Erythroblast (primary cell): ENCODE data around the gene RAB3A.
A peak's percentile ranks its signal among the peaks of the same experiment; 100 is the strongest.
"Not testable (repeated sequence)": the region's sequence is repeated elsewhere in the genome, so short reads cannot be mapped to it uniquely, and the experiment has no call there.

Experiments
- DNase-seq, 2 experiments: peaks; one replicate each; lab custom pipeline; 2025; lab: John Stamatoyannopoulos, UW
- GATA1 ChIP-seq: IDR thresholded peaks from 2 replicates; pipeline ENCODE4 v1.6.1; 2011; ENCODE audit warnings: low read depth, mild to moderate bottlenecking, control low read depth, low read length, moderate library complexity
- POLR2A ChIP-seq: IDR thresholded peaks from 2 replicates; pipeline ENCODE4 v1.6.1; 2011; ENCODE audit warnings: mild to moderate bottlenecking, low read length

The RAB3A gene

DNA sequence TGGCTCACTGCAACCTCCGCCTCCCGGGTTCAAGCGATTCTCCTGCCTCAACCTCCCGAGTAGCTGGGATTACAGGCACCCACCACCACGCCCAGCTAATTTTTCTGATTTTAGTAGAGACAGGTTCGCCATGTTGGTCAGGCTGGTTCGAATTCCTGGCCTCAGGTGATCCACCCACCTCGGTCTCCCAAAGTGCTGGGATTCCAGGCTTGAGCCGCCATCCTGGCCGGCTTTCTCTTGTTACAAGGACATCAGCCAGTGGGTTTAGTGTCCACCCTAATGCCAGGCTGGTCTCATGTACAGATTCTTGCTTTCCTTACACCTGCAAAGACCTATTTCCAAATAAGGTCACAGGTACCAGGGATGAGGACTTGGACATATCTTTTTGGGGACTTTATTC lies 44.0 kb downstream of the RAB3A start:
- DNase-seq: no peak
- TF ChIP-seq POLR2A (no peak), GATA1 (no peak)

DNA sequence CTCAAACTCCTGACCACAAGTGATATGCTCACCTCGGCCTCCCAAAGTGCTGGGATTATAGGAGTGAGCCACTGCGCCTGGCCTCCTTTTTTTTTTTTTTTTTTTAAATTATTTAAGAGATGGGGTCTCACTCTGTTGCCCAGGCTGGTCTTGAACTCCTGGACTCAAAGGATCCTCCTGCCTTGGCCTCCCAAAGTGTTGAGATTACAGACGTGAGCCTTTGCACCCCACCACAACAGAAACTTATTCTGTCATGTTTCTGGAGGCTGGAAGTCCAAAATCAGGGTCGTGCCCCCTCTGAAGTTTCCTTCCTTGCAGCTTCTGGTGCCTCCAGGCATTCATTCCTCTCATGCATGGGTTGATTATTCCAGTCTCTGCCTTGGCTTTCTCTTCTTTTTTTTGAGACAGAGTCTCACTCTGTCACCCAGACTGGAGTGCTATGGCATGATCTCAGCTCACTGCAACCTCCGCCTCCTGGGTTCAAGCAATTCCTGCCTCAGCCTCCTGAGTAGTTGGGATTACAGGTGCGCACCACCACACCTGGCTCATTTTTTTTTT lies 44.7 kb downstream of the RAB3A start:
- not testable (repeated sequence) for DNase-seq

DNA sequence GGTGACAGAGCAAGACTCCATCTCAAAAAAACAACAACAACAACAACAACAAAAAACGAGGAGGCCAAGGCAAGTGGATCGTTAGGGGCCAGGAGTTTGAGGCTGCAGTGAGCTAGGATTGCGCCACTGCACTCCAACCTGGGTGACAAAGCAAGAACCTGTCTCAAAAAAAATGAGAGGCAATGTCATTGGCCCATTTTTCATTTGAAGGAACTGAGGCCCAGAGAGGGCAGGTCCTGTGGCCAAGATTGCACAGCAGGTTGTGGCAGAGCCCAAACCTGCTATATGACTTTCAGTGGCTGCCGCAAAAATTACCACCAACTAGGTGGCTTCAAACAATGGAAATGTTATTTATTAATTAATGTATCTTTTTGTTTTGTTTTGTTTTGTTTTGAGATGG lies 45.4 kb downstream of the RAB3A start:
- DNase-seq: peak in 1 of 2 experiments; percentile 58

DNA sequence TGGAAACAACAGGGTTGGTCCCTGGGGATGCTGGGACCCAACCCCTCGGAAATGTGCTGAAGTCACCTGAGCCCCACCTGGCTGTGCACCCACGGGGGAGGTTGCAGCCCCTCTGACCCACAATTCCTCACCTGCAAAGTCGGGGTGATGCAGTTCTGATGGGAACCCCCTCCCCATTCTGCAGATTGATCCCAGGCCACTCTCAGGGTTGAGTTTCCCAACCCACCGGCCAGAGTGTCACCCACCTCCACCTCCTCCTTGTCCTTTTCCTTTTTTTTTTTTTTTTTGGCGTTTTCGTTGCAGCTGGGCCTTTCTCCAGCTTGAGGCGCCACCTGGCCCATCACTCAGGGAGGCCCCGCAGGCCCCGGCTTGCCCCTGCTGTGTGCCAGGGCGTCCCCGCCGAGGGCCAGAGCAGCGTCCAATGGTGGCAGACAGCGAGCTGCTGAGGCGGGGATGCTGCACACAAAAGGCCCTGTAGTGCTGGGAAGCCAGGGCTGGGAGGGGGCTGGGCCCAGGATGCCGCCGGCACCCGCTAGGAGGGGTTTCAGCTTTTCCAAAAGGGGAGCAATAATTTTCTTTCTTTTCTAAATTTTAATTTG lies 46.3 kb downstream of the RAB3A start:
- no peak for DNase-seq
- TF ChIP-seq POLR2A (no peak), GATA1 (no peak)

More for the DNA sequence above, 45.4 kb downstream of the RAB3A start:
- TF ChIP-seq GATA1: no peak
- TF ChIP-seq POLR2A: no peak

DNA sequence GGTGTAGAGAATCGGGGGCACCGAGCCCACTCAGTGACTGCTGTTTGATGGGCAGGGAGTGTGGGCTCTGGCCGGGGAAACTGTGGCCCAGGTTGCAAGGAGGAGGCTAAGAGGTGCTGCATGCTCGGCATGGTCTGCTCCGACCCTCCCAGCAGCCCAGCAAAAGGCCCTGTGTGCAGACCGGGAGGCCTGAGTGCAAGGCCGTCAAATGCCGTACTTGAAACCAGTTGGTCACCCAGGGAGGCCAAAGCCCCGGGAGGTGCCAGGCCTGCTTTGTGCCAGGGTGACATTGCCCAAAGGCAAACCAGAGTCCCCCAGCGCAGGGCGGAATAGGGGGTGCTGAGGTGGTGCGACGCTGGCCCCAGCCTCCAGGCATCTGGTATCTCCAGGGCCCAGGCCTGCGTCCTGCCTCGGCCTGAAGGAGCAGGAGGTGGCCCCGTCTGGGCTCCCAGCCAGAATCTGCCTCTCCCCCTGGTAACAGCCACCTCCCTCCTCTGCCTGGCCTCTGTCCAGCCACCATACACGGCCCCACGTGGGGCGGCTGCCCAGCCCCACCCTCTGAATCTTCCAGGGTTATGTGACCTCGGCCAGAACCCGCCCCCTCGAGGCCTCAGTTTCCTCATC lies 46.9 kb downstream of the RAB3A start:
- TF ChIP-seq GATA1 (peak; percentile 48), POLR2A (peak; percentile 73)
- peak; percentile 99 for DNase-seq

DNA sequence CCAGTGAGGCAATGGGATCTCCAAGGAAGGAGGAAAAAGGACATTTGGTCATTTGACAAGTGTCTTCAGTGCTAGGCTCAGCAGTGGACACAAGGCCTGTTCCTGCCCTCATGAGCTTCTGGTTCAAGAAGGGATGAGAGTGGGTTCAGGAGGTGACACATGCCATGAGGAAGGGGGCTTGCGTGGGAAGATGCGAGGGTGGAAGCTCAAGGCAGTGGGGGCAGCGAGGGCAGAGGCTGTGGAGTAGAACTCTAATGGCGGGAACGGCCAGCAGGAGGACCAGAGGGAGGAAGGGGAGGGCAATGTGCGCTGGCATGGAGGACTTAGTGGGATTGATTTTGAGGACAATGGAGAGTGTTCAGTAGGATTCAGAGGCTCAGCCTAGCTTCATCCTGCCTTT lies 47.6 kb downstream of the RAB3A start:
- TF ChIP-seq POLR2A: no peak
- DNase-seq: no peak

DNA sequence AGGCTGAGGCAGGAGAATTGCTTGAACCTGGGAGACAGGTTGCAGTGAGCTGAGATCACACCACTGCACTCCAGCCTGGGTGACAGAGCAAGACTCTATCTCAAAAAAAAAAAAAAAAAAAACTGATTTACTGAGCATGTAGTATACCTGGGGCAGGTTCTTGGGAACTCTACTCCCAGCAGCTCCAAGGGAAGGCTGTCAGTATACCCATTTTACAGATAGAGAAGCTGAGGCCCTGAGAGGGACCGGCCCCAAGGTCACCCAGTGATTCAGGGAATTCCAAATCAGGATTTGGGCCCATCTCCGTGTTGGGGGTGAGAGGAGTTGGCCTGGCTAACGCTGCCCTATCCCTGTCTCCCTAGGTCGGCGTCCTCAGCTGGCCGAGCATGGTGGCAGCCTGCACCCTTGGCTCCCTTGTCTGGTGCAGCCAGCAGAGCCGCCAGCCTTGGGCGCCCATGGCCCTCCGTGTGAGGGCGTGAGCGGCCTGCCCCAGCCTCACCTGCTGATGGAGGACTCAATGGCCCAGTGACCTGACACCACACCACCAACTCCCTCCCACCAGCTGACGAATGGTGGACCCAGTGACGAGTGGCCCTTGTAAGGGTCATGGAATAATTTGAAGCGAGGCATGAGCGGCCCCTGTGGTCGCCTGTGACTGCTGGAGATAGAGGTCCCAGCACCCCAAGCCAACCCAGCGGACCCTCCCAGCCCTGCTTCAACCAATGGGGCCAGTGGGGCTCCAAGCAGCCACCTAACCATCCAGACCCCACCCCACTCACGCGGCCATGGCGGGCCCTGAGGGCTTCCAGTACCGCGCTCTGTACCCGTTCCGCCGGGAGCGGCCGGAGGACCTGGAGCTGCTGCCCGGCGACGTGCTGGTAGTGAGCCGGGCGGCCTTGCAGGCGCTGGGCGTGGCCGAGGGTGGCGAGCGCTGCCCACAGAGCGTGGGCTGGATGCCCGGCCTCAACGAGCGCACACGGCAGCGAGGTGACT lies 48.5 kb downstream of the RAB3A start:
- DNase-seq: no peak
- TF ChIP-seq POLR2A (no peak), GATA1 (no peak)

DNA sequence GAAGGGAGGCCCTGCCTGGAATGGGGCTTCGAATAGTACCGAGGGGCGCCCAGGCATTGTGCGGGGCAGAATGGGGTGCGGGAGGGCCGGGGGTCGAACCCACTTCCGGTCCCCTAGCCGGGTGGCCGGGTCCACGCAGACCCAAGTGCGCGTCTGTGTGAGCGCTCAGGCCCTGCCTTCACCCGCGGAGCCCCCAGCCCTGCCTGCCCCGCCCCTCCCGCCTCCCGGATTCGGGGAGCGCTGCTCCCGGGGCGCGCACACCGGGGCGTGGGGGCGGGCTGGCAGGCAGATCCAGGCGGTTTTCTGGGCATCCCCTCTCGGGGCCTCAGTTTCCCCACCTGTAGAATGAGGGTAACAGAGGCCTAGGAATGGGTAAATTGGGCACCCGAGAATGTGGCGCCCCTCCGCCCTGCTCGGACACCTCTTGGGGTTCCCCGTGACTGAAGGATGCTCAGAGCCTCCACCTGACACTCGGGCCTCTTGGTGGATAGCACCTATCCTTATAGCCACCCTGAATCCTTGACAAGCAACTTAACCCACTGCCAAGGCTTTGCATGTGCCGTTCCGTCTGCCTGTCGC lies 50.2 kb downstream of the RAB3A start:
- no peak for TF ChIP-seq POLR2A
- no peak for TF ChIP-seq GATA1
- peak in 1 of 2 experiments; percentile 64 for DNase-seq

DNA sequence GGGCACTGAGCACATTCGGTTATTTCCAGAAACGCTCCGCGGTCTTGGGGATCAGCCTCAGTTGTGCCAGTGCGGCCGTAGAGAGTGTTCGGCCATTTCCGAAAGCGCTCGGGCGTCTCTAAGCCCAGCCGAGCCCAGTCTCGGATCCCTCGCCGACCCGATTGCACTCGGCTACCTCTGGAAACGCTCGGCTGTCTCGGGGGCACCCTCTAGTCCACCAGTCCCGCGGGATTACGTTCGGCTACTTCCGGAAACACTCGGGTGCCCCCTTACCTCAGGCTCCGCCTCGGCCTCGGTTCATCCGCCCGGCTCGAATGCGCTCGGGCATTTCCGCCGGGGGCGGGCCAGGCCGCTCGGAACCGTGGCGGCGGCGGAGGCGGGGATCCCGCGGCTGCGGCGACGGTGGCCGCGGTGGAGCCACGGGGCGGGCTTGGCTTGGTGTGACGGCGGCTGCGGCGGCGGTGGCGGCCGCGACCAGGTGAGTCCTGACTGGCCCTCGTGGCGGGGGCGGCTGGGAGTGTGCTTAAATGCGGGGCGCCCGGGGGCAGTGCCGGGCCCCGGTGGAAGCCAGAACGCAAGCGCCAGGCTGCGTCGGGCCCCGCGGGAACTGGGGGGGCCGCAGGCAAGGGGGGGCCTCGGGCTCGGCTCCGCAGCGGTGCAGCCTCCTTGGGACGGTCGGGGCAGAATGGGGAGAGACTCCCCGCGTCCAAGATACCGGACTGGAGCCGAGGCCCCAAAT lies 50.9 kb downstream of the RAB3A start, which contains the start of gene PIK3R2:
TSS of gene PIK3R2 (plus strand) at position 347 of the 739 bp plus-strand sequence. CDS start 2,717 bp downstream, outside the sequence.
- TF ChIP-seq GATA1 (no peak), POLR2A (peak; percentile 44)

DNA sequence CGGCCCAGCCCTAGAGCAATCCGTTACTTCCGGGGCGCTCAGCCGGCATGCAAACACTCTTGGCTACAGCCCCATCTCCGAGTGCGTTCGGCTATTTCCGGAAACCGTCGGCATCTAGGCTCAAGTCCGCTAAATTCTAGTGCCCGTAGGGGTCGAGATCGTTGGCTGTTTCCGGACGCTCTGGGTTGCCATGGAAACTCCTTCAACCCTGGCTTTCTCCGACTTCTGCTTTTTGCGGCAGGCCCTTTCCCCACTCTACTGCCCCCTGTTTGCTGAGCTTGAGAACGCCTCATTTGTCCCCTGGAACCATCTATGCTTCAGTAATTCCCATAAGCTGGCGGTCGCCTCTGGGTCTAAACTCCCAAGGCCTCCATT lies 51.4 kb downstream of the RAB3A start:
- peak; percentile 97 to 98 for DNase-seq
- no peak for TF ChIP-seq GATA1
- no peak for TF ChIP-seq POLR2A

More for the DNA sequence above, 50.9 kb downstream of the RAB3A start, which contains the start of gene PIK3R2:
- peak; percentile 99 for DNase-seq

DNA sequence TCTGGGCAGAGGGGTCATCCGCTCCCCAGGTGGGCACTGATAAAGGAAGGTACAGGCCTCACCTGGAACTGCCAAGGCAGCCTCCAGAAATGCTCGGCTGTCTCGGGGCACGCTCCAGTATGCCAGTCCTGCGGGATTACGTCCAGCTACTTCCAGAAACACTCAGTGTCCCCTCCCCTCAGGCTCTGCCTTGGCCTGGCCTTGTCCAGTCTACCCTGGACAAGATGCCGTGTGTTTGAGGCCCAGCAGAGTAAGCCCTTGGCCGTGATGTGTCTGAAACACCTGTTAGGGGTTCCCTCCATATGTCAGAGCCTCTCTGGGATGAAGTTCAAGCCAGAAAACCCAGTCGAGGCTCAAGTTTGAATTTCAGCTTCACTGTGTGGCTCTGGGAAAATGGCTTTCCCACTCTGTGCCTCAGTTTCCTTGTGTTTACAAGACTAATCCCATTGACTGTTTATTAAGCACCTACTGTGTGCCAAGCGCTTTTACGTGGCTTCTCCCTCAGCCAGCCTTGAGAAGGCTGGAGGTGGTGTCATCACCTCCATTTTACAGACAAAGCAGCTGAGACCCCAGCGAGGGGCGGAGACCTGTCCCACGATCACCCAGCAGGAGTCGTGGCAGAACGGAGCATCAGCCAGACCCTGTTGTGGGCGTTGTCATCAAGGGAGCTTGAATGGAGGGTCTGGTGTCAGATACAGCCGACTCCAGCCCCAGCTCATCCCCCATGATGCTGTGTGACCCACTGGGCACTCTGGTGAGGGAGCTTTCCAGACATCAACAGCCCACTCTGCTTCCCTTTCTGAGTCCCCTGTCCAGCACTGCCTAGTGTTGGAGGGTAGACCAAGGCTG lies 52.8 kb downstream of the RAB3A start:
- TF ChIP-seq POLR2A: no peak
- TF ChIP-seq GATA1: no peak
- no peak for DNase-seq

DNA sequence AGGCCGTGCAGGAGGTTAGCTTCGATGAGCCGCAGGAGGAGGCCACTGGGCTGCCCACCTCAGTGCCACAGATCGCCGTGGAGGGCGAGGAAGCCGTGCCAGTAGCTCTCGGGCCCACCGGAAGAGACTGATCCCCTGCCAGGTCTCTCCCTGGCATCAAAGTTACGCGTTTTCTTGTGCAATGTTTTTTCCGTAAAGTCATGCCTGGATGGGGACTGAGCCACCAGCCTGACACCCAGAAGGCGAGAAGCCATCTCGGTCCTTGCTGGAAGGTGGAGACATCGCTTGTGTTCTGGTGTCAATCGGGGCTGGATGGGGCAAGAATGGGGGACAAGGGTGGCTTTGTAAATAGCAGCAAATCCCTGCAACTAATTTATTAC lies 54.3 kb downstream of the RAB3A start:
- peak in 1 of 2 experiments; percentile 39 for DNase-seq
- TF ChIP-seq GATA1 (no peak), POLR2A (no peak)

DNA sequence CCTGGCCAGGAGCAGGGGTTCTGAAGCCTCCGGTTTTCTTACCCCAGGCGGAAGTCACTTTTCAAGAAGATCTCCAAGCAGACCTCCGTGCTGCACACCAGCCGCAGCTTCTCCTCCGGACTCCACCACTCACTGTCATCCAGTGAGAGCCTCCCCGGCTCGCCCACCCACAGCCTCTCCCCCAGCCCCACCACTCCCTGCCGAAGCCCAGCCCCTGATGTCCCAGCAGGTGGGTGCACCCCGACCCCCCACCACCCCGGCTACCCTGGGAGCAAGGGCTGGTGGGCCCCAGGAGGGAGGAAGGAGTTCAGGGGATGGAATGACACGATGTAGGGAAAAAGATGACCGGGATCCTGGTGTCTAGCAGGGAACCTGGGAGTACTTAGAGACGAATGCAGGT lies 56.4 kb downstream of the RAB3A start:
- TF ChIP-seq POLR2A (no peak), GATA1 (no peak)
- DNase-seq: no peak
